Choroid plexus epithelial cell (primary cell): Measurements from ENCODE around the gene PRM1.

ENCODE experiments used
- DNase-seq: peaks from one replicate; pipeline ENCODE4 v3.0.0-alpha.2; 2010; ENCODE audit warnings: low read depth
- H3K4me3 ChIP-seq: 2 replicates; pipeline ENCODE4 v1.5.1; 2011; ENCODE audit warnings: low read depth, mild to moderate bottlenecking, control low read depth, low read length, moderate library complexity
- CTCF ChIP-seq: conservative IDR thresholded peaks from 2 replicates; pipeline ENCODE4 v1.5.1; 2011; ENCODE audit warnings: low read depth, mild to moderate bottlenecking, control low read depth, inconsistent platforms, low read length, moderate library complexity

The PRM1 gene

GRCh38 chr16:11308493-11309283 lies 27.6 kb upstream of the PRM1 start:
- no peak for TF ChIP-seq CTCF
- no peak overlapping the region for H3K4me3 ChIP-seq
- DNase-seq, result no peak

- TF ChIP-seq CTCF, result no peak
- no peak for DNase-seq
- no peak overlapping the region for H3K4me3 ChIP-seq
Observed at GRCh38 chr16:11307639-11308492, 26.7 kb upstream of the PRM1 start.

GRCh38 chr16:11306997-11307638 lies 26.0 kb upstream of the PRM1 start:
- TF ChIP-seq CTCF, result no peak
- H3K4me3 ChIP-seq, result no peak overlapping the region
- DNase-seq, result peak; percentile 56

- TF ChIP-seq CTCF, result no peak
- no peak overlapping the region for H3K4me3 ChIP-seq
- no peak for DNase-seq
Observed at GRCh38 chr16:11306381-11306780, 25.3 kb upstream of the PRM1 start.

GRCh38 chr16:11303405-11304138 lies 22.4 kb upstream of the PRM1 start:
- H3K4me3 ChIP-seq, result no peak overlapping the region
- DNase-seq, result no peak
- no peak for TF ChIP-seq CTCF

GRCh38 chr16:11302977-11303376 lies 21.8 kb upstream of the PRM1 start:
- no peak for DNase-seq
- H3K4me3 ChIP-seq, result no peak overlapping the region
- TF ChIP-seq CTCF, result no peak
